ENCODE data around the gene IREB2. TPM values are rescaled to one million over a fixed set of nuclear protein-coding genes. Genes with fewer than 3 reads are reported as not detected.

Gene IREB2
- total RNA-seq, 1 donor from 2014 or later, result 48.7 TPM

- Histone ChIP-seq H3K36me3 (peaks cover 33% of the 10 kb centered on the region), H3K27me3 (no peaks in the 10 kb centered on the region), H3K4me3 (no peak overlapping the region), H3K27ac (no peak overlapping the region), H3K9me3 (no peaks in the 10 kb centered on the region), H3K4me1 (no peaks in the 10 kb centered on the region)
- DNase-seq, result no peak
- TF ChIP-seq, protein P1, sequence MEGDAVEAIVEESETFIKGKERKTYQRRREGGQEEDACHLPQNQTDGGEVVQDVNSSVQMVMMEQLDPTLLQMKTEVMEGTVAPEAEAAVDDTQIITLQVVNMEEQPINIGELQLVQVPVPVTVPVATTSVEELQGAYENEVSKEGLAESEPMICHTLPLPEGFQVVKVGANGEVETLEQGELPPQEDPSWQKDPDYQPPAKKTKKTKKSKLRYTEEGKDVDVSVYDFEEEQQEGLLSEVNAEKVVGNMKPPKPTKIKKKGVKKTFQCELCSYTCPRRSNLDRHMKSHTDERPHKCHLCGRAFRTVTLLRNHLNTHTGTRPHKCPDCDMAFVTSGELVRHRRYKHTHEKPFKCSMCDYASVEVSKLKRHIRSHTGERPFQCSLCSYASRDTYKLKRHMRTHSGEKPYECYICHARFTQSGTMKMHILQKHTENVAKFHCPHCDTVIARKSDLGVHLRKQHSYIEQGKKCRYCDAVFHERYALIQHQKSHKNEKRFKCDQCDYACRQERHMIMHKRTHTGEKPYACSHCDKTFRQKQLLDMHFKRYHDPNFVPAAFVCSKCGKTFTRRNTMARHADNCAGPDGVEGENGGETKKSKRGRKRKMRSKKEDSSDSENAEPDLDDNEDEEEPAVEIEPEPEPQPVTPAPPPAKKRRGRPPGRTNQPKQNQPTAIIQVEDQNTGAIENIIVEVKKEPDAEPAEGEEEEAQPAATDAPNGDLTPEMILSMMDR (IDR thresholded peaks at IDR 0.05), result no peak
- intact Hi-C loops (cut with DNase I), result no loop called here
- ATAC-seq, result no peak
These were observed 63.8 kb downstream of the IREB2 start for GRCh38 chr15:78501857-78502256.

DNA sequence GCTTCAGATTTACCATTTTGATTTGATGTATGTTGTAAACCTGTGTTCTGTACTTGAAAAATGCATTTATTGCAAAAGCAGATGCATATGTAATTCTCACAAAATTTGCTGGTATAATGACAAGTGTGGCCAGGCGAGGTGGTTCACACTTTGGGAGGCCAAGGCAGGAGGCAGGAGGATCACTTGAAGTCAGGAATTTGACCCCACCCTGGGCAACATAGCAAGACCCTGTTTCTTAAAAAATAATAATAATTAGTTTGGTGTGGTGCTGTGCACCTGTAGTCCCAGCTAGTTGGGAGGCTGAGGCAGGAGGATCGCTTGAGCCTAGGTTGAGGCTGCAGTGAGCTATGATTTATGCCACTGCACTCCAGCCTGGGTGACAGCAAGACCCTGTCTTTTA lies 64.6 kb downstream of the IREB2 start:
- Histone ChIP-seq H3K4me1 (no peaks in the 10 kb centered on the region), H3K9me3 (no peaks in the 10 kb centered on the region), H3K4me3 (no peak overlapping the region), H3K27me3 (no peaks in the 10 kb centered on the region), H3K36me3 (peaks cover 26% of the 10 kb centered on the region), H3K27ac (no peak overlapping the region)
- ATAC-seq (no peak), DNase-seq (no peak)
- TF ChIP-seq, protein P1 (IDR thresholded peaks at IDR 0.05), result no peak
- intact Hi-C loops (cut with DNase I), result no loop called here

GRCh38 chr15:78506971-78507830 lies 69.2 kb downstream of the IREB2 start, which contains the start of gene HYKK:
HYKK (plus strand) TSS chr15:78507577; CDS start chr15:78513089, 5,512 bp downstream.
- H3K4me1 ChIP-seq, result peaks cover 5% of the 10 kb centered on the region
- ATAC-seq (peak; percentile 98), DNase-seq (peak; percentile 94)
- intact Hi-C loops (cut with DNase I), result no loop called here
- H3K36me3 ChIP-seq, result no peaks in the 10 kb centered on the region
- peak within 1 kb of the TSS; percentile 86 for H3K4me3 ChIP-seq
- H3K27ac ChIP-seq, result peak within 1 kb of the TSS; percentile 65
- H3K27me3 ChIP-seq, result no peaks in the 10 kb centered on the region
- TF ChIP-seq, protein P1 (IDR thresholded peaks at IDR 0.05), result peak; percentile 9
- H3K9me3 ChIP-seq, result no peaks in the 10 kb centered on the region

GRCh38 chr15:78507831-78508160 lies 69.8 kb downstream of the IREB2 start:
- intact Hi-C loops (cut with DNase I), result no loop called here

GRCh38 chr15:78508272-78508671 lies 70.3 kb downstream of the IREB2 start:
- Histone ChIP-seq H3K36me3 (no peaks in the 10 kb centered on the region), H3K27me3 (no peaks in the 10 kb centered on the region), H3K27ac (no peak overlapping the region), H3K4me3 (peak overlapping the region; percentile 86), H3K9me3 (no peaks in the 10 kb centered on the region), H3K4me1 (peaks cover 5% of the 10 kb centered on the region)
- no peak for DNase-seq
- intact Hi-C loops (cut with DNase I), result no loop called here
- no peak for ATAC-seq
- TF ChIP-seq, protein P1 (IDR thresholded peaks at IDR 0.05), result no peak

More at GRCh38 chr15:78507831-78508160, 69.8 kb downstream of the IREB2 start:
- peak overlapping the region; percentile 65 for H3K27ac ChIP-seq
- TF ChIP-seq, protein P1 (IDR thresholded peaks at IDR 0.05), result no peak
- peaks cover 5% of the 10 kb centered on the region for H3K4me1 ChIP-seq
- peak overlapping the region; percentile 86 for H3K4me3 ChIP-seq
- ATAC-seq, result peak; percentile 23
- DNase-seq, result no peak
- no peaks in the 10 kb centered on the region for H3K27me3 ChIP-seq
- H3K36me3 ChIP-seq, result no peaks in the 10 kb centered on the region
- H3K9me3 ChIP-seq, result no peaks in the 10 kb centered on the region

All from upper lobe of right lung (tissue), 1 donor.